HepG2 (cell line): Measurements from ENCODE around the gene EPB41L2.

Experiments
- CBX5 ChIP-seq: sonication (generic); formaldehyde crosslinking; IDR thresholded peaks from 2 replicates; pipeline ENCODE4 v1.4.0; 2020; ENCODE audit warnings: missing genetic modification reagents, borderline replicate concordance
- PHF20 ChIP-seq: sonication (generic); formaldehyde crosslinking; IDR thresholded peaks from 2 replicates; pipeline ENCODE4 v1.5.0; 2020; ENCODE audit warnings: mild to moderate bottlenecking, missing genetic modification reagents
- RBAK ChIP-seq: sonication (generic); formaldehyde crosslinking; IDR thresholded peaks from 2 replicates; pipeline ENCODE4 v1.5.1; 2020; ENCODE audit warnings: mild to moderate bottlenecking, missing genetic modification reagents
- TF ChIP-seq, protein P1 (sequence below): sonication (generic); formaldehyde crosslinking; IDR thresholded peaks from 2 replicates; pipeline ENCODE4 v1.8.1; 2023; ENCODE audit warnings: missing genetic modification reagents, inconsistent platforms, borderline replicate concordance

DNA sequence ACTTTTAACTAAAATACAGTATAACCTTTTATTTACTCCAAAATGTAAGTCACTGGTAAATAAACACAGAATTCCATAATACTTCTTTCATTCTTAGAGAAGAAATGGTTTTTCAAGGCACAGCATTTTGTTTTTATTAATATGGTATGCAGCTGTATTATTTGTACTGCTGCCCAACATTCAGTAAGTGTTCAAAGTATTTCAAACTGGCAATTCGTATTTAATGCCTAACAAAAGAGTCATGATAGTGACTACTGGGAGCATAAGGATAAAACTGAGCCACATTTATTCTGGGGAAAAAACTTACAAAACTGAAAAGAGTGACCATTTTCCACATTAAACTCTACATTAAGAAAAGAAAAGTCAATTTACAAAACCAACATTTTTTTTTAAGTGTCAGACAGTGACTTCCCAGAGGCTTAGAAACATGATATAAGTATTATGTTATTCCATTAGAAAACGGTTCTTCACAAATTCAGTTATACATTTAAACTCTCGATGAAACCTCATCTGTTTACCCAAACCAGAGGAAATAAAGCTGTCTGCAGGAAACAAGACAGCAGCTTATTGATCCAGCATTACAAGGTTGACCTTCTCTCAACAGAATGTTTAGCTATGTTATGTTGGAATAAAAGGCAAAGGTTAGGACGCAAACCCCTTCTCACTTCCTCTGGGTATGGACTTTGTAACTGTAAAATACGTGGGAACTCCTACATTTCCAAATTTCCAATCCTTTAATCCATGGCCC, 24.3 kb downstream of the EPB41L2 start:
- TF ChIP-seq PHF20 (no peak), RBAK (no peak), CBX5 (no peak)
- TF ChIP-seq, protein P1, sequence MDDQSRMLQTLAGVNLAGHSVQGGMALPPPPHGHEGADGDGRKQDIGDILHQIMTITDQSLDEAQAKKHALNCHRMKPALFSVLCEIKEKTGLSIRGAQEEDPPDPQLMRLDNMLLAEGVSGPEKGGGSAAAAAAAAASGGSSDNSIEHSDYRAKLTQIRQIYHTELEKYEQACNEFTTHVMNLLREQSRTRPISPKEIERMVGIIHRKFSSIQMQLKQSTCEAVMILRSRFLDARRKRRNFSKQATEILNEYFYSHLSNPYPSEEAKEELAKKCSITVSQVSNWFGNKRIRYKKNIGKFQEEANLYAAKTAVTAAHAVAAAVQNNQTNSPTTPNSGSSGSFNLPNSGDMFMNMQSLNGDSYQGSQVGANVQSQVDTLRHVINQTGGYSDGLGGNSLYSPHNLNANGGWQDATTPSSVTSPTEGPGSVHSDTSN (CRISPR knock-in tag) = no peak
